T-helper 2 cell treated with Interferon-gamma antibody and Interleukin-4, amounts not matched to agents 100 ng/mL and 5 ng/mL, for 36 hours (primary cell): ENCODE results near the gene POC1B. TPM values are rescaled to one million over a fixed set of nuclear protein-coding genes. Genes with fewer than 3 reads are reported as not detected.
"Not testable (repeated sequence)": the region's sequence is repeated elsewhere in the genome, so short reads cannot be mapped to it uniquely, and the experiment has no call there.

Experiments used
- intact Hi-C: fragments of 100-400 bp; cut with micrococcal nuclease; formaldehyde crosslinking; loops from one replicate; pipeline ENCODE4 v1.15.1; 2023
- total RNA-seq: library from RNA; stranded (reverse); gene quantifications from 2 replicates; pipeline ENCODE4 v1.2.3, GENCODE V29; 2022

The POC1B gene
- total RNA-seq, 1 donor from 2014 or later = 33.4 TPM

GRCh38 chr12:89468648-89469326 is 57.1 kb downstream of the POC1B start:
- intact Hi-C loops = loop anchor here (1.0 to 5.0 kb wide), 6 partner anchors 26 to 428 kb away; partner anchors contain the start of gene ATP2B1

DNA sequence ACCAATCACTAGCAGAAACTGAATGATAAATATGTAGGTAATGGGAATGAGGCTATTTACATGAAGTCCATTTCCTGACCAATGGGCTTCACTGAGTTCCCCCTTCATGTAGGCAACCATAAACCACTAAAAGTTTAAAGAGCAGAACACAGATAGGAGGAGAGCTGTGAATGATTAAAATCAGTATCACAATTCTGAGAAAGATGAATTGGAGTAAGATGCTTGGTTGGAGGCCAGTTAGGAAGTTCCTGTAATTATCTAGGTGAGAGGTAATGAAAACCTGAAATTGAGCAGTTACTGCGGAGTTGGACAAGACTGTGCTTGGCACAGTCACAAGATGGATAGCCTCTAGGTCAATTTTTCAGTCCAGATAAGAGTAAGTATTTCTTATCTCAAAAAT is 57.8 kb downstream of the POC1B start:
- intact Hi-C loops = loop anchor here (1.0 to 5.0 kb wide), 6 partner anchors 27 to 428 kb away; partner anchors contain the start of gene ATP2B1

DNA sequence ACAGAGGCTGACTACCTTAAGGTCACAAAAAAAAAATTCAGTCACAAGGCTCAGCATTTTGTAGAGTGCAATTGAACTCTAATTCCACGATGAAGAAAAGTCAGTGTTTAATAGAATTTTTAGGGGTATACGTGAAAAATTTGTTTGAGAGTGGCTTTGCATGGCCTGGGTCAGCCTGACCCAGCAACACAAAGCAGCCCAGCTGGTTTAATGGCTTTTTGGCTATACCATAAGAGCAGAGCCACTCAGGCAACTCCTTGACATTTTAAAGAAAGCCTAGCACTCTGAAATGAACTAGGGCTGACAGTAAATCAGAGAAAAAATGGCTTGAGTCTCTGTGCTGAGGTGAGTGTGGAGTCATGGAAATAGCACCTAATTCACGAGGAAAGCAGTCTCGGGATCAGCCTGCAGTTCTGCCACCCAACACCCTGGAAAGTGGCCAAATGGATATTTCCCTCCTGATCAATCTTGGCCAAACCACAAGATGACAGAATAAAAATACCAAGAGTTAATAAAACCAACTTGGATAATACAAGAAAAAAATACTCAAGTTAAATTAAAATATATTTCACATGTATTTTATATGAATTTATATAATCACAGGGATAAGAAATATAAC is 60.8 kb downstream of the POC1B start:
- intact Hi-C loops = loop anchor here (5.0 kb wide), 2 partner anchors 283 to 303 kb away; no protein-coding TSS in a partner anchor

GRCh38 chr12:89461649-89462612 is 63.9 kb downstream of the POC1B start:
- intact Hi-C loops = loop anchor here (1.0 to 5.0 kb wide), 6 partner anchors 110 to 443 kb away; partner anchors contain the start of gene DUSP6

- intact Hi-C loops = loop anchor here (1.0 to 5.0 kb wide), 6 partner anchors 109 to 442 kb away; partner anchors contain the start of gene DUSP6
These were observed 64.7 kb downstream of the POC1B start for GRCh38 chr12:89461190-89461589.

DNA sequence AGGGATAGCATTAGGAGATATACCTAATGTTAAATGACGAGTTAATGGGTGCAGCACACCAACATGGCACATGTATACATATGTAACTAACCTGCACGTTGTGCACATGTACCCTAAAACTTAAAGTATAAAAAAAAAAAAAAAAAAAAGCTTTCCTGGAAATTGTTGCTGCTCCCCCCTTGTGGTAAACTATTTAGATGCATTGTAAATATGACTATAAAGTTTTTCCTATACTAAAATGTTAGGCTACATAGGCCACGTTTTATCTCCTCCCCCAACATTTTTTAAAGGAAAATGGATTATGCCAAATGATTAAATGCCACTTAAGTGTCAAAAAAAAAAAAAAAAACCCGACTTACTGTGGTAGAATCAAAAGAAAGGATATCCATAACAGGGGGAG is 66.6 kb downstream of the POC1B start:
- intact Hi-C loops = not testable (repeated sequence)

DNA sequence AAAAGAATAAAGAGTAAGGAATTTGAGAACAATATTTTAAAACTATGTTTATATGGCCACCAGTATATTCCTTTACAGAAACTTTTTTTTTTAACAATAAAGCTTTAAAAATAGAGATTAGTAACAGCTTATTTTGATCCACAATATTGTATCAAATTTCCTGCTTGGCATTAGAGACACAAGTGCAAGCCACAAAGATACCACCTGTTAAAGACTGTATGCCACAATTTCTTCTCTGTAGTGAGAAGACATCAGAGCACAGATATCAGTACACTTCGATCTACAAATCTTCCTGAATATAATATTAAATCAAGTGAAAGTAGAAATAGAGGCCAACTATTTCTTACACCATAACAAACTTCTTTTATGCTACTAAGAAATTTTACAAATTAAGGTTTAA is 69.3 kb downstream of the POC1B start:
- intact Hi-C loops = no loop called here

DNA sequence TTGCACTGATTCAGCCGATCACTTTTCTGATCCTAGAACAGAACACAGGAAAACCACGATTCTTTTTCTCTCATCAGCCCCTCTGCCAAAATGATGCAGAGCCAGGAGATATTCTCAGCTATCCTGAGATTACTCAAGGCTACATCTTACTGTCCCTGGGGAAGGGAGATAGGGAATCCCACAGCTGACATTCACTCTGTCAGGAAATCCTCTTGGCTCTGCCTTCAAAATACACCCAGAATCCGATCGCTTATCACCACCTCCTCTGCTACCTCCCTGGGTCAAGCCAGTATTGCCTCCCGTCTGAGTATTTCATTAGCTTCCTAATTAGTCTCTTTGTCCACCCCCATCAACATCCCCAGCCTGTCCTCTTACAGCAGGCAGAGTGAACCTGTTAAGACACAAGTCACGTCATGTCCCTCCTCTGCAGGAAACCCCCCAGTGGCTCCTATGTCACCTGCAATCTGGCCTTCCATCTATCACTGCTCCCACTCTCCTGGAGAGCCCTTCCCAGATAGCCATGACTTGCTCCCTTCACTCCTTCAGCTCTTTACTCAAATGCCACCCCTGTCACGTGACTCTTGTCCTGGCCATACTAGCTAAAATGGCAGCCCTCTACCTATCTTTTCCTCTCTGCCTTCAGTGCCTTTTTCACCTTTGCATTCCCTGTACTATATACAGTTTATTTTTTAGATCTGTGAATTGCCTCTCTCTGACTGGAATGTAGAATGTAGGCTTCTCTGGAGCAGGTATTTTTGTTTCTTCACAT is 71.6 kb downstream of the POC1B start:
- intact Hi-C loops = no loop called here

DNA sequence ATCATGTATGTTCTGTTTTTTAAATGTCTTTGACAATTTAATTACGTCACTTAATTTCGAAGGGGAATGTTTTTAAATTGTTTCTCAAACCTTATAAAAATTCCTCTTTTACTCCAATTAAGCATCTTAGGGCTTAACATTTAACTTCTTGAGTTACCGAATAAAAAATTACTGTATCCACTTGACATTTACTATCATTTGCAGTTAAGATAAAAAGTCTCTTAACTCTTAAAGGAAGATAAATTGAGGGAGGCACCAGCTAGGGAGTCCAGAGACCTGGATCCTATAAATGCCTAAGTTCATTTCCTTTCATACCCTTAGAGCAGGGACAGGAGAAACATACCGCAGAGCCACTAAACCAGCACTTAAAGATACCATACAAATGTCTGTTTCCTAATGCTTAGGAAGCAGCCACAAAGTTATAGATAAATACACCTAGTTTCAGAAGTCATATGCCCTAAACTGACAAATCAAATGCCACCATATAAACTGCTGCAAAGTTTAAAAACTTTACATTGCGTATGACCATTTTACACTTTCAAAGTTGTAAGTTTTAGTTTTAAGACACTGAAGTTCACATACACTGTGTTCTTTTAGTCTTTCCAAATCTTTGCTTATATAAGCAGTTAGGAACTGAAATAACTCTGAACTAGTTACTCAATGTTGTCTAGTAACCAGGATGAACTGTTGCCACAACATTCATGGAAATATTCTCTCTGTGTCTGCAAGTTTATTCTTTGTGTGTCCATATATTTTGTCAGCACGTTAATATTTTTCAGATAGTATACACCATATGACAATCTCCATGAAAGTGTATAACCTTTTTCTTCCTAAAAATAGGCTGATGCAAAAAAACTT is 72.5 kb downstream of the POC1B start:
- intact Hi-C loops = no loop called here

DNA sequence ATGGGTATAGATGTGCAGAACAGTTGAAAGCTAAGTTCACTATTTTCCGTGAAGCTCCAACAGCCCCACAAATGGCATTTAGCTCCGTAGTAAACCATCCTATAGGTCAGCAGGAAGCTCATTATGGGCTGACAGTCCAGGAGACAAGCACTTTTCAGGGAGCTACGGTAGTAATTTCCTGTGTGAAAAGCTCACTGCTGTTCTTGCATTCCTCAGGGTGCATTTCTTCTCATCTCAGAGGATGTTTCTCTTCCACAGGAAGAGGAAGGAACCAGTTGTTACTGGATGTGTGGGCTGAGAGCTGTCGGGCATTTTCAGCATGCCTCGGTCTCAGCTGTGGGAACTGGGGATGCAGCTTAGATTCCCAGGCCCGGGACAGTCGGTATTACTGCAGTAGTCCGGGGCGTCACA is 74.0 kb downstream of the POC1B start:
- intact Hi-C loops = no loop called here

GRCh38 chr12:89450907-89451306 is 74.9 kb downstream of the POC1B start:
- intact Hi-C loops = no loop called here

- intact Hi-C loops = no loop called here
These were observed 76.9 kb downstream of the POC1B start for GRCh38 chr12:89448951-89449371.

- intact Hi-C loops = no loop called here
These were observed 77.3 kb downstream of the POC1B start for GRCh38 chr12:89448526-89448925.

- intact Hi-C loops = no loop called here
These were observed 85.9 kb downstream of the POC1B start for GRCh38 chr12:89439941-89440340.

DNA sequence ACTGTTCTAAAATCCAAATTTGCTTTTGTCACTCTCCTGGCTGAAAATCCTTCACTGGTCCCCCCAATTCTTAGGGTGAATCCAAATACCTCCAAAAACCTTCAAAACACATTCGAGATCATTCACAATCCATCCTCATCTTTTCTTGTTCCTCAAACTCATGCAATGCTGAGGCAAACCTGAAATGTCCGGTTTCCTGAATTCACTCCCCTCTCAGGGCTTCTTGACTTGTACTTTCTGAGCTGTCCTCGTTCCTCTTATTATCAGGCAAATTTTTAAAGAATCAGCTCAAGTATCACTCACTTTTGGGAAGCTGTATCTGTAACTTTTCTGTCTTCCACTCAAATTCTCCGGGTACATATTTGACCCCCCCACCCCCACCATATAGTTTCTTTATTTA is 88.6 kb downstream of the POC1B start:
- intact Hi-C loops = no loop called here

DNA sequence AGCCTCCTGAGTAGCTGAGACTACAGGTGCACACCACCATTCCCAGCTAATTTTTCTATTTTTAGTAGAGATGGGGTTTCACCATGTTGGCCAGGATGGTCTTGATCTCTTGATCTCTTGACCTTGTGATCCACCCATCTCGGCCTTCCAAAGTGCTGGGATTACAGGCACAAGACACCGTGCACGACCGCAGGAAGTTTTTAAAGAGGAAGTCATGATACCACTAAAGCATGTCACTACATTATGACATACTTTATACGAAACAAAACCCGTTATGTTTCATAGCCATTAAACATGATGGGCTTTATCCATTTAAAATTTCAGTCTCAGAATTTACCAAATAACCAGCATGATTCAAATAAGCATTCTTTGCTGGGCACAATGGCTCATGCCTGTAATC is 89.8 kb downstream of the POC1B start:
- intact Hi-C loops = no loop called here

GRCh38 chr12:89433634-89434033 is 92.2 kb downstream of the POC1B start:
- intact Hi-C loops = loop anchor here (5.0 kb wide), 1 partner anchor 41 kb away; no protein-coding TSS in a partner anchor

GRCh38 chr12:89432396-89432795 is 93.5 kb downstream of the POC1B start:
- intact Hi-C loops = loop anchor here (5.0 kb wide), 1 partner anchor 40 kb away; no protein-coding TSS in a partner anchor

- intact Hi-C loops = no loop called here
These were observed 96.3 kb downstream of the POC1B start for GRCh38 chr12:89429528-89429927.
